OCI-LY3 (cell line): ENCODE measurements around the gene EPHB2.

Source experiments
- H2AFZ ChIP-seq: fragments of 200-600, 300-600 bp; shearing (Covaris generic); 2 replicates; pipeline ENCODE4 v1.6.0; 2014; ENCODE audit warnings: antibody characterized with exemption, low read depth, low read length
- H3K27ac ChIP-seq: fragments of 200-600, 300-600 bp; sonication (generic); 2 replicates; pipeline ENCODE4 v1.5.1; 2014; ENCODE audit warnings: mild to moderate bottlenecking, low read length, moderate library complexity, mixed read lengths
- H3K27me3 ChIP-seq: fragments of 200-600, 300-600 bp; sonication (generic); 2 replicates; pipeline ENCODE4 v1.6.1; 2014; ENCODE audit warnings: low read depth, low read length, mixed read lengths
- H3K36me3 ChIP-seq: fragments of 200-600, 300-600 bp; sonication (generic); replicated peaks from 2 replicates; pipeline ENCODE3; 2014; ENCODE audit warnings: low read depth, low read length, mixed read lengths
- H3K4me1 ChIP-seq: fragments of 300-600, 200-600 bp; sonication (generic); 2 replicates; pipeline ENCODE4 v1.6.1; 2014; ENCODE audit warnings: low read length, mixed read lengths
- H3K4me2 ChIP-seq: fragments of 200-600, 300-600 bp; sonication (generic); 2 replicates; pipeline ENCODE4 v1.6.1; 2014; ENCODE audit warnings: low read length, mixed read lengths
- H3K4me3 ChIP-seq: fragments of 300-600, 200-600 bp; sonication (generic); 2 replicates; pipeline ENCODE4 v1.5.1; 2014; ENCODE audit warnings: antibody characterized with exemption, mild to moderate bottlenecking, low read length, moderate library complexity
- H3K79me2 ChIP-seq: fragments of 300-600, 200-600 bp; shearing (Covaris generic); 2 replicates; pipeline ENCODE4 v1.6.1; 2014; ENCODE audit warnings: mild to moderate bottlenecking, low read length, mixed read lengths
- H3K9ac ChIP-seq: fragments of 300-600, 200-600 bp; shearing (Covaris generic); 2 replicates; pipeline ENCODE4 v1.6.0; 2014; ENCODE audit warnings: mild to moderate bottlenecking, low read length, moderate library complexity
- H3K9me3 ChIP-seq: fragments of 200-600, 300-600 bp; shearing (Covaris generic); 2 replicates; pipeline ENCODE4 v1.6.1; 2014; ENCODE audit warnings: low read length, mixed read lengths; ENCODE audit not compliant: insufficient read depth
- H4K20me1 ChIP-seq: fragments of 200-600, 300-600 bp; sonication (generic); 2 replicates; pipeline ENCODE4 v1.6.1; 2016; ENCODE audit warnings: low read length, mixed read lengths; ENCODE audit not compliant: insufficient read depth
- EZH2phosphoT487 ChIP-seq: fragments of 200-600 bp; shearing (Covaris generic); IDR thresholded peaks from 2 replicates; pipeline ENCODE4 v1.6.1; 2018; ENCODE audit warnings: antibody characterized with exemption, mixed run types, low read depth
- TF ChIP-seq, protein P1 (sequence below): fragments of 200-600, 300-600 bp; sonication (generic); IDR thresholded peaks from 2 replicates; pipeline ENCODE4 v1.5.1; 2014; ENCODE audit warnings: antibody characterized with exemption, low read length, low read depth

Gene EPHB2

GRCh38 chr1:22801347-22801746 is 90.7 kb downstream of the EPHB2 start:
- TF ChIP-seq EZH2phosphoT487, result no peak
- TF ChIP-seq, protein P1, sequence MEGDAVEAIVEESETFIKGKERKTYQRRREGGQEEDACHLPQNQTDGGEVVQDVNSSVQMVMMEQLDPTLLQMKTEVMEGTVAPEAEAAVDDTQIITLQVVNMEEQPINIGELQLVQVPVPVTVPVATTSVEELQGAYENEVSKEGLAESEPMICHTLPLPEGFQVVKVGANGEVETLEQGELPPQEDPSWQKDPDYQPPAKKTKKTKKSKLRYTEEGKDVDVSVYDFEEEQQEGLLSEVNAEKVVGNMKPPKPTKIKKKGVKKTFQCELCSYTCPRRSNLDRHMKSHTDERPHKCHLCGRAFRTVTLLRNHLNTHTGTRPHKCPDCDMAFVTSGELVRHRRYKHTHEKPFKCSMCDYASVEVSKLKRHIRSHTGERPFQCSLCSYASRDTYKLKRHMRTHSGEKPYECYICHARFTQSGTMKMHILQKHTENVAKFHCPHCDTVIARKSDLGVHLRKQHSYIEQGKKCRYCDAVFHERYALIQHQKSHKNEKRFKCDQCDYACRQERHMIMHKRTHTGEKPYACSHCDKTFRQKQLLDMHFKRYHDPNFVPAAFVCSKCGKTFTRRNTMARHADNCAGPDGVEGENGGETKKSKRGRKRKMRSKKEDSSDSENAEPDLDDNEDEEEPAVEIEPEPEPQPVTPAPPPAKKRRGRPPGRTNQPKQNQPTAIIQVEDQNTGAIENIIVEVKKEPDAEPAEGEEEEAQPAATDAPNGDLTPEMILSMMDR, result no peak
- Histone ChIP-seq H3K36me3 (no peaks in the 10 kb centered on the region), H4K20me1 (no peaks in the 10 kb centered on the region), H3K9me3 (no peaks in the 10 kb centered on the region), H3K27me3 (no peaks in the 10 kb centered on the region), H2AFZ (no peak overlapping the region), H3K4me3 (no peak overlapping the region), H3K4me2 (no peak overlapping the region), H3K79me2 (no peaks in the 10 kb centered on the region), H3K4me1 (no peaks in the 10 kb centered on the region), H3K9ac (no peak overlapping the region), H3K27ac (no peak overlapping the region)

DNA sequence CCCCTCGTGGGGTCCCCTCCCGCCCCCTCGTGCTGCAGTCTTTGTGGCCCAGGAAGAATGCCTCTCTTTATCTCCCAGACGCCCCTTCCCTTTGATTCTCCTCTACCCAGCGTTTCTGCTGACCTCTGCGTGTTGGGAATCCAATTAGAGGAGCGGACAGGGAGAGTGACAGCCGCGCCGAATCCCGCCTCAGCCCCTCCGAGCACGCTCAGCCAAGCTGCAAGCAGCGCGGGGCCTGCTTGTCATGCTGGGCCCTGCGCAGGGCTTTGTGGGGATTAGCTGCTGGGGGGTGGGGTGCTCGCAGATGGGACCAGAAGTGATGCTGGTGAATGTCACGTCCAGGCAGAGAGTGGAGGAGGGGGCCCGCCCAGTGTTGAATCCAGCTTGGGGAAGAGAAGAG is 91.1 kb downstream of the EPHB2 start:
- H3K27me3 ChIP-seq, result no peaks in the 10 kb centered on the region
- no peaks in the 10 kb centered on the region for H3K36me3 ChIP-seq
- no peak overlapping the region for H2AFZ ChIP-seq
- no peaks in the 10 kb centered on the region for H3K79me2 ChIP-seq
- no peak overlapping the region for H3K9ac ChIP-seq
- H4K20me1 ChIP-seq, result no peaks in the 10 kb centered on the region
- H3K27ac ChIP-seq, result no peak overlapping the region
- H3K4me1 ChIP-seq, result no peaks in the 10 kb centered on the region
- H3K9me3 ChIP-seq, result no peaks in the 10 kb centered on the region
- TF ChIP-seq EZH2phosphoT487, result no peak
- TF ChIP-seq, protein P1, result no peak
- no peak overlapping the region for H3K4me3 ChIP-seq
- H3K4me2 ChIP-seq, result no peak overlapping the region

- H3K4me2 ChIP-seq, result no peak overlapping the region
- no peaks in the 10 kb centered on the region for H3K36me3 ChIP-seq
- no peak overlapping the region for H3K9ac ChIP-seq
- H2AFZ ChIP-seq, result no peak overlapping the region
- H4K20me1 ChIP-seq, result no peaks in the 10 kb centered on the region
- H3K27me3 ChIP-seq, result no peaks in the 10 kb centered on the region
- no peak overlapping the region for H3K27ac ChIP-seq
- TF ChIP-seq, protein P1, result no peak
- no peak for TF ChIP-seq EZH2phosphoT487
- H3K4me1 ChIP-seq, result no peaks in the 10 kb centered on the region
- H3K4me3 ChIP-seq, result no peak overlapping the region
- no peaks in the 10 kb centered on the region for H3K9me3 ChIP-seq
- H3K79me2 ChIP-seq, result no peaks in the 10 kb centered on the region
These were observed 93.2 kb downstream of the EPHB2 start for GRCh38 chr1:22803833-22804232.

GRCh38 chr1:22804406-22804805 is 93.8 kb downstream of the EPHB2 start:
- Histone ChIP-seq H3K4me2 (no peak overlapping the region), H4K20me1 (no peaks in the 10 kb centered on the region), H3K79me2 (no peaks in the 10 kb centered on the region), H3K9me3 (no peaks in the 10 kb centered on the region), H3K27me3 (no peaks in the 10 kb centered on the region), H3K4me1 (no peaks in the 10 kb centered on the region), H3K4me3 (no peak overlapping the region), H2AFZ (no peak overlapping the region), H3K9ac (no peak overlapping the region), H3K27ac (no peak overlapping the region), H3K36me3 (no peaks in the 10 kb centered on the region)
- no peak for TF ChIP-seq EZH2phosphoT487
- TF ChIP-seq, protein P1, result no peak
